GM19397 (cell line): ENCODE data around the gene ACOXL.

ENCODE experiments used
- ATAC-seq: cut with Tn5 transposase; IDR thresholded peaks from one replicate; pipeline ENCODE4 v1.9.1; 2021; ENCODE audit warnings: mild to moderate bottlenecking, moderate library complexity; ENCODE audit not compliant: unreplicated experiment

ACOXL gene

GRCh38 chr2:111148225-111148873 lies 416.0 kb downstream of the ACOXL start:
- ATAC-seq: no peak

GRCh38 chr2:111148925-111149324 lies 416.6 kb downstream of the ACOXL start:
- ATAC-seq: no peak

GRCh38 chr2:111149882-111150455 lies 417.6 kb downstream of the ACOXL start:
- no peak for ATAC-seq

- ATAC-seq: no peak
Measured at GRCh38 chr2:111154758-111155157, 422.4 kb downstream of the ACOXL start.

- ATAC-seq: no peak
Measured at GRCh38 chr2:111155610-111156009, 423.2 kb downstream of the ACOXL start.

GRCh38 chr2:111156529-111156928 lies 424.2 kb downstream of the ACOXL start:
- ATAC-seq: no peak

- peak; percentile 56 for ATAC-seq
Measured at GRCh38 chr2:111157071-111157661, 424.8 kb downstream of the ACOXL start.

GRCh38 chr2:111157798-111158197 lies 425.4 kb downstream of the ACOXL start:
- ATAC-seq: peak; percentile 71

- ATAC-seq: no peak
Measured at GRCh38 chr2:111159641-111160040, 427.3 kb downstream of the ACOXL start.

GRCh38 chr2:111160758-111161157 lies 428.4 kb downstream of the ACOXL start:
- ATAC-seq: no peak

- no peak for ATAC-seq
Measured at GRCh38 chr2:111161971-111162370, 429.6 kb downstream of the ACOXL start.

GRCh38 chr2:111162718-111163331 lies 430.5 kb downstream of the ACOXL start:
- ATAC-seq: no peak

- ATAC-seq: no peak
Measured at GRCh38 chr2:111164078-111164477, 431.7 kb downstream of the ACOXL start.

GRCh38 chr2:111165084-111165483 lies 432.7 kb downstream of the ACOXL start:
- ATAC-seq: no peak

GRCh38 chr2:111166115-111166514 lies 433.7 kb downstream of the ACOXL start:
- ATAC-seq: no peak

- ATAC-seq: no peak
Measured at GRCh38 chr2:111167076-111167862, 434.9 kb downstream of the ACOXL start.

GRCh38 chr2:111167863-111168162 lies 435.4 kb downstream of the ACOXL start:
- no peak for ATAC-seq
